ENCODE measurements around the gene AIMP1.

Gene AIMP1

GRCh38 chr4:106343865-106344646, 27.7 kb downstream of the AIMP1 start:
- no peak for DNase-seq
- Histone ChIP-seq H4K20me1 (ENCODE audit: insufficient read depth, low read length) (peaks cover 6% of the 10 kb centered on the region; the same call in 1 of the 2 replicates), H3K36me3 (ENCODE audit: insufficient read depth, low read length) (peaks cover 58% of the 10 kb centered on the region)

GRCh38 chr4:106344647-106344970, 28.3 kb downstream of the AIMP1 start:
- no peak overlapping the region for H3K9ac ChIP-seq (ENCODE audit: low read depth, low read length)

More at GRCh38 chr4:106343865-106344646, 27.7 kb downstream of the AIMP1 start:
- no peaks in the 10 kb centered on the region for H3K27me3 ChIP-seq (ENCODE audit: insufficient read depth, low read length, poor library complexity)
- H2AFZ ChIP-seq (ENCODE audit: low read depth, low read length): no peak overlapping the region
- no peaks in the 10 kb centered on the region for H3K4me1 ChIP-seq (ENCODE audit: insufficient read depth, low read length)
- H3K27ac ChIP-seq (ENCODE audit: low read length): no peak overlapping the region
- no peak for TF ChIP-seq CTCF (IDR thresholded peaks at IDR 0.05; ENCODE audit: borderline replicate concordance, extremely low read depth, low read length, poor library complexity, severe bottlenecking)
- no peak for TF ChIP-seq EZH2 (IDR thresholded peaks at IDR 0.05; ENCODE audit: borderline replicate concordance, low read depth, low read length, severe bottlenecking)
- no peak overlapping the region for H3K9ac ChIP-seq (ENCODE audit: low read depth, low read length)
- H3K4me2 ChIP-seq (ENCODE audit: insufficient read depth, low read length): no peak overlapping the region
- no peak overlapping the region for H3K4me3 ChIP-seq (ENCODE audit: low read depth in 1 of 2, low read length in 2 of 2)
- ATAC-seq (ENCODE audit: insufficient read depth, low read depth): no peak
- peaks cover 39% of the 10 kb centered on the region for H3K79me2 ChIP-seq (ENCODE audit: insufficient read depth, low read length)
- H3K9me3 ChIP-seq (ENCODE audit: insufficient read depth, low read length, severe bottlenecking): no peaks in the 10 kb centered on the region

GRCh38 chr4:106347167-106347566, 30.8 kb downstream of the AIMP1 start:
- DNase-seq (no peak), ATAC-seq (ENCODE audit: insufficient read depth, low read depth) (no peak)
- Histone ChIP-seq H3K27ac (ENCODE audit: low read length) (no peak overlapping the region), H2AFZ (ENCODE audit: low read depth, low read length) (no peak overlapping the region), H3K4me2 (ENCODE audit: insufficient read depth, low read length) (no peak overlapping the region), H3K9ac (ENCODE audit: low read depth, low read length) (no peak overlapping the region), H3K4me1 (ENCODE audit: insufficient read depth, low read length) (no peaks in the 10 kb centered on the region), H3K4me3 (ENCODE audit: low read depth in 1 of 2, low read length in 2 of 2) (no peak overlapping the region), H3K9me3 (ENCODE audit: insufficient read depth, low read length, severe bottlenecking) (no peaks in the 10 kb centered on the region), H3K79me2 (ENCODE audit: insufficient read depth, low read length) (peaks cover 20% of the 10 kb centered on the region; the same call in 1 of the 2 replicates), H3K27me3 (ENCODE audit: insufficient read depth, low read length, poor library complexity) (no peaks in the 10 kb centered on the region), H3K36me3 (ENCODE audit: insufficient read depth, low read length) (peaks cover 48% of the 10 kb centered on the region), H4K20me1 (ENCODE audit: insufficient read depth, low read length) (peaks cover 6% of the 10 kb centered on the region; the same call in 1 of the 2 replicates)
- no peak for TF ChIP-seq EZH2 (IDR thresholded peaks at IDR 0.05; ENCODE audit: borderline replicate concordance, low read depth, low read length, severe bottlenecking)
- no peak for TF ChIP-seq CTCF (IDR thresholded peaks at IDR 0.05; ENCODE audit: borderline replicate concordance, extremely low read depth, low read length, poor library complexity, severe bottlenecking)

More at GRCh38 chr4:106344647-106344970, 28.3 kb downstream of the AIMP1 start:
- no peak overlapping the region for H3K27ac ChIP-seq (ENCODE audit: low read length)
- no peak for TF ChIP-seq EZH2 (IDR thresholded peaks at IDR 0.05; ENCODE audit: borderline replicate concordance, low read depth, low read length, severe bottlenecking)
- no peak for TF ChIP-seq CTCF (IDR thresholded peaks at IDR 0.05; ENCODE audit: borderline replicate concordance, extremely low read depth, low read length, poor library complexity, severe bottlenecking)
- ATAC-seq (ENCODE audit: insufficient read depth, low read depth) (no peak), DNase-seq (no peak)
- H3K36me3 ChIP-seq (ENCODE audit: insufficient read depth, low read length): peaks cover 58% of the 10 kb centered on the region
- H4K20me1 ChIP-seq (ENCODE audit: insufficient read depth, low read length): peaks cover 6% of the 10 kb centered on the region; the same call in 1 of the 2 replicates
- H3K27me3 ChIP-seq (ENCODE audit: insufficient read depth, low read length, poor library complexity): no peaks in the 10 kb centered on the region
- H3K4me3 ChIP-seq (ENCODE audit: low read depth in 1 of 2, low read length in 2 of 2): no peak overlapping the region
- peaks cover 39% of the 10 kb centered on the region for H3K79me2 ChIP-seq (ENCODE audit: insufficient read depth, low read length)
- H2AFZ ChIP-seq (ENCODE audit: low read depth, low read length): no peak overlapping the region
- H3K4me1 ChIP-seq (ENCODE audit: insufficient read depth, low read length): no peaks in the 10 kb centered on the region
- H3K4me2 ChIP-seq (ENCODE audit: insufficient read depth, low read length): no peak overlapping the region
- no peaks in the 10 kb centered on the region for H3K9me3 ChIP-seq (ENCODE audit: insufficient read depth, low read length, severe bottlenecking)
